Measurements from ENCODE around the gene ASL. TPM values are rescaled to one million over a fixed set of nuclear protein-coding genes. Genes with fewer than 3 reads are reported as not detected.

Gene ASL
- polyA plus RNA-seq, 3 donors: 29.7 to 51.6 (median 35.9) TPM

DNA sequence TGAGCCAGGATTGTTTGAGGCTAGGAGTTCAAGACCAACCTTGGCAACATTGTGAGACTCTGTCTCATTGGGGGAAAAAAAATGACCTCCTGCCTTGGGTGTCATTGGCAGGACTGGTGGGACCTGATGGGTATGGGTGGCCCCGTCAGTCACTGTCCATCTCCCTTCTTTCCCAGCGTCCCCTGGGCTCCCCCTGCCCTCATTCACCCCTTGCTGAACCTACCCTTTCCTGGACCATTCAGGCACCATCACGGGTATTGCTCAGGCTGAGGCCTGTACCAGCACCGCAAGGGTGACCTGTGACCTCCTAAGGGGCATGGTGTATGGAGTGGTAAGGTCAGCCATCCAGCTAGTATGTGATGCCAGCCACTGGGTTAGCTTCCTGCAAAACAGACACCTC lies 19.4 kb downstream of the ASL start:
- WGBS (ENCODE audit: insufficient coverage): 100% methylated on average over 2 of the region's 4 CpGs
- Histone ChIP-seq H3K27ac (ENCODE audit: low read depth in 1 of 2, low read length in 2 of 2) (no peak overlapping the region), H4K20me1 (ENCODE audit: insufficient read depth, low read length) (no peaks in the 10 kb centered on the region), H3K4me1 (ENCODE audit: control insufficient read depth in 1 of 2, insufficient read depth in 2 of 2, low read length in 2 of 2) (peaks cover 2 to 6% of the 10 kb centered on the region in 2 donors), H3K27me3 (ENCODE audit: control insufficient read depth in 2 of 2, insufficient read depth in 2 of 2, low read length in 2 of 2) (no peaks in the 10 kb centered on the region), H3K9me3 (replicated peaks in 1 of 2; ENCODE audit: control insufficient read depth in 1 of 2, insufficient read depth in 1 of 2, low read length in 2 of 2) (no peaks in the 10 kb centered on the region), H3K4me2 (replicated peaks; ENCODE audit: extremely low read depth, low read length, poor library complexity, severe bottlenecking) (no peak overlapping the region), H3K4me3 (replicated peaks in 1 of 3; ENCODE audit: low read depth in 2 of 3, low read length in 3 of 3) (no peak overlapping the region), H3K79me2 (ENCODE audit: insufficient read depth, low read length) (no peaks in the 10 kb centered on the region), H3K9ac (ENCODE audit: insufficient read depth, low read length, poor library complexity, severe bottlenecking) (no peak overlapping the region), H2AFZ (ENCODE audit: insufficient read depth, low read depth, low read length, poor library complexity, severe bottlenecking) (no peak overlapping the region), H3K36me3 (replicated peaks in 1 of 2; ENCODE audit: control insufficient read depth in 1 of 2, insufficient read depth in 2 of 2, low read length in 2 of 2) (peaks cover 2 to 12% of the 10 kb centered on the region in 2 donors)
- TF ChIP-seq, protein P1, sequence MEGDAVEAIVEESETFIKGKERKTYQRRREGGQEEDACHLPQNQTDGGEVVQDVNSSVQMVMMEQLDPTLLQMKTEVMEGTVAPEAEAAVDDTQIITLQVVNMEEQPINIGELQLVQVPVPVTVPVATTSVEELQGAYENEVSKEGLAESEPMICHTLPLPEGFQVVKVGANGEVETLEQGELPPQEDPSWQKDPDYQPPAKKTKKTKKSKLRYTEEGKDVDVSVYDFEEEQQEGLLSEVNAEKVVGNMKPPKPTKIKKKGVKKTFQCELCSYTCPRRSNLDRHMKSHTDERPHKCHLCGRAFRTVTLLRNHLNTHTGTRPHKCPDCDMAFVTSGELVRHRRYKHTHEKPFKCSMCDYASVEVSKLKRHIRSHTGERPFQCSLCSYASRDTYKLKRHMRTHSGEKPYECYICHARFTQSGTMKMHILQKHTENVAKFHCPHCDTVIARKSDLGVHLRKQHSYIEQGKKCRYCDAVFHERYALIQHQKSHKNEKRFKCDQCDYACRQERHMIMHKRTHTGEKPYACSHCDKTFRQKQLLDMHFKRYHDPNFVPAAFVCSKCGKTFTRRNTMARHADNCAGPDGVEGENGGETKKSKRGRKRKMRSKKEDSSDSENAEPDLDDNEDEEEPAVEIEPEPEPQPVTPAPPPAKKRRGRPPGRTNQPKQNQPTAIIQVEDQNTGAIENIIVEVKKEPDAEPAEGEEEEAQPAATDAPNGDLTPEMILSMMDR (IDR thresholded peaks at IDR 0.05): no peak
- peaks cover 0 to 1% (median 1%) of the 10 kb centered on the region in 3 donors for H3K27me3 Mint-ChIP-seq (ENCODE audit: low read depth in 3 of 3)
- no peak for DNase-seq
- H3K9me3 Mint-ChIP-seq: no peaks in the 10 kb centered on the region
- H3K4me1 Mint-ChIP-seq: peaks cover 7% of the 10 kb centered on the region
- H3K27ac Mint-ChIP-seq: no peak overlapping the region
- intact Hi-C loops (cut with micrococcal nuclease): no loop called here
- peaks cover 10 to 15% of the 10 kb centered on the region in 2 donors for H3K36me3 Mint-ChIP-seq
- H3K4me3 Mint-ChIP-seq: no peak overlapping the region

DNA sequence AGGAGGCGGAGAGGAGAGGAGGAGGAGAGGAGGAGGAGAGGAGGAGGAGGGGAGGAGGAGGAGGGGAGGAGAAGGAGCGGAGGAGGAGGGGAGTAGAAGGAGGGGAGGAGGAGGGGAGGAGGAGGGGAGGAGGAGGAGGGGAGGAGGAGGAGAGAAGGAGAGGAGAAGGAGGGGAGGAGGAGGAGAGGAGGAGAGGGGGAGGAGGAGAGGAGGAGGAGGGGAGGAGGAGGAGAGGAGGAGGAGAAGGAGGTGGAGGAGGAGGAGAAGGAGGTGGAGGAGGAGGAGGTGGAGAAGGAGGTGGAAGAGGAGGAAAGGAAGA lies 23.6 kb downstream of the ASL start:
- no peak overlapping the region for H3K4me3 Mint-ChIP-seq
- H3K79me2 ChIP-seq (ENCODE audit: insufficient read depth, low read length): no peaks in the 10 kb centered on the region
- no peak overlapping the region for H3K27ac Mint-ChIP-seq
- no peaks in the 10 kb centered on the region for H4K20me1 ChIP-seq (ENCODE audit: insufficient read depth, low read length)
- H3K4me1 Mint-ChIP-seq: peaks cover 14% of the 10 kb centered on the region
- H3K27ac ChIP-seq (ENCODE audit: low read depth in 1 of 2, low read length in 2 of 2): no peak overlapping the region
- no peaks in the 10 kb centered on the region for H3K36me3 ChIP-seq (replicated peaks in 1 of 2; ENCODE audit: control insufficient read depth in 1 of 2, insufficient read depth in 2 of 2, low read length in 2 of 2)
- no CpG with 5 or more reads among the region's 2 CpGs for WGBS (ENCODE audit: insufficient coverage)
- TF ChIP-seq, protein P1 (IDR thresholded peaks at IDR 0.05): no peak
- DNase-seq: no peak
- intact Hi-C loops (cut with micrococcal nuclease): no loop called here
- H3K9ac ChIP-seq (ENCODE audit: insufficient read depth, low read length, poor library complexity, severe bottlenecking): no peak overlapping the region
- H3K4me1 ChIP-seq (ENCODE audit: control insufficient read depth in 1 of 2, insufficient read depth in 2 of 2, low read length in 2 of 2): peaks cover 11 to 12% of the 10 kb centered on the region in 2 donors
- H2AFZ ChIP-seq (ENCODE audit: insufficient read depth, low read depth, low read length, poor library complexity, severe bottlenecking): no peak overlapping the region
- H3K36me3 Mint-ChIP-seq: no peaks in the 10 kb centered on the region
- H3K4me2 ChIP-seq (replicated peaks; ENCODE audit: extremely low read depth, low read length, poor library complexity, severe bottlenecking): peak overlapping the region; percentile 72
- H3K9me3 ChIP-seq (replicated peaks in 1 of 2; ENCODE audit: control insufficient read depth in 1 of 2, insufficient read depth in 1 of 2, low read length in 2 of 2): no peaks in the 10 kb centered on the region
- H3K27me3 Mint-ChIP-seq (ENCODE audit: low read depth in 3 of 3): peaks cover 0 to 2% (median 1%) of the 10 kb centered on the region in 3 donors
- H3K9me3 Mint-ChIP-seq: no peaks in the 10 kb centered on the region
- H3K4me3 ChIP-seq (replicated peaks in 1 of 3; ENCODE audit: low read depth in 2 of 3, low read length in 3 of 3): no peak overlapping the region
- no peaks in the 10 kb centered on the region for H3K27me3 ChIP-seq (ENCODE audit: control insufficient read depth in 2 of 2, insufficient read depth in 2 of 2, low read length in 2 of 2)
